Natural killer cell treated with Interleukin-12 subunit alpha and Interleukin-12 subunit beta and Interleukin-15 and Interleukin-18, amount 100 ng/mL, for 72 hours (primary cell): ENCODE data around the gene CCDC85A. TPM values are rescaled to one million over a fixed set of nuclear protein-coding genes. Genes with fewer than 3 reads are reported as not detected.
"Not testable (repeated sequence)": the region's sequence is repeated elsewhere in the genome, so short reads cannot be mapped to it uniquely, and the experiment has no call there.

Source experiments
- ATAC-seq, 2 donors: fragments of 150-1000 bp; cut with Tn5 transposase in 1 of 2; sonication (Bioruptor Pico), chemical (Tn5 transposase) in 1 of 2; 2 replicates each; pipeline ENCODE4 v1.10.0; 2021
- DNase-seq: peaks from one replicate; pipeline ENCODE4 v3.0.0; 2022; ENCODE audit warnings: low spot score
- H3K27ac Mint-ChIP-seq, 2 donors: 1 replicate in 1 of 2; 2 replicates in 1 of 2; pipeline ENCODE4 v1.8.0; 2022; ENCODE audit warnings: mixed read lengths in 2 of 2, mild to moderate bottlenecking in 1 of 2, moderate library complexity in 1 of 2
- H3K27me3 Mint-ChIP-seq, 2 donors: 1 replicate in 1 of 2; 2 replicates in 1 of 2; pipeline ENCODE4 v1.8.0; 2022; ENCODE audit warnings: mixed read lengths in 2 of 2
- H3K36me3 Mint-ChIP-seq: one replicate; pipeline ENCODE4 v1.8.0; 2022; ENCODE audit warnings: mixed read lengths
- H3K4me1 Mint-ChIP-seq, 2 donors: 1 replicate in 1 of 2; 2 replicates in 1 of 2; pipeline ENCODE4 v1.8.0; 2022; ENCODE audit warnings: low read depth in 2 of 2, mixed read lengths in 2 of 2, mild to moderate bottlenecking in 1 of 2
- H3K4me3 Mint-ChIP-seq: one replicate; pipeline ENCODE4 v1.8.0; 2022; ENCODE audit warnings: mixed read lengths
- H3K9me3 Mint-ChIP-seq: 2 replicates; pipeline ENCODE4 v1.8.0; 2022; ENCODE audit warnings: mixed read lengths
- total RNA-seq, 2 donors: library from RNA; stranded (reverse); gene quantifications; one replicate each; pipeline ENCODE4 v1.2.3, GENCODE V29; 2022

Gene CCDC85A
- not detected for total RNA-seq

GRCh38 chr2:56183643-56184499 lies at the start of gene CCDC85A:
CCDC85A (plus strand) TSS chr2:56183990; CDS start chr2:56184625, 635 bp downstream.
- no peaks in the 10 kb centered on the region for H3K9me3 Mint-ChIP-seq
- peaks cover 40 to 47% of the 10 kb centered on the region in 2 donors for H3K27me3 Mint-ChIP-seq
- DNase-seq: no peak
- no peaks in the 10 kb centered on the region for H3K36me3 Mint-ChIP-seq
- peaks cover 0 to 4% of the 10 kb centered on the region in 2 donors for H3K4me1 Mint-ChIP-seq
- no peak within 1 kb of the TSS for H3K27ac Mint-ChIP-seq
- H3K4me3 Mint-ChIP-seq: no peak within 1 kb of the TSS
- peak; percentile 69 to 79 for ATAC-seq

- ATAC-seq (no peak), DNase-seq (no peak)
- Mint-ChIP-seq H3K4me3 (no peak overlapping the region), H3K4me1 (no peaks in the 10 kb centered on the region), H3K36me3 (no peaks in the 10 kb centered on the region), H3K27me3 (peaks cover 0 to 4% of the 10 kb centered on the region in 2 donors), H3K27ac (no peak overlapping the region), H3K9me3 (no peaks in the 10 kb centered on the region)
Observed at GRCh38 chr2:56134861-56135260, 48.9 kb upstream of the CCDC85A start.

GRCh38 chr2:56142497-56143061 lies 41.2 kb upstream of the CCDC85A start:
- not testable (repeated sequence) for H3K4me3 Mint-ChIP-seq, H3K27me3 Mint-ChIP-seq, H3K4me1 Mint-ChIP-seq, H3K27ac Mint-ChIP-seq, ATAC-seq, H3K9me3 Mint-ChIP-seq, DNase-seq
- H3K36me3 Mint-ChIP-seq: peaks cover 10% of the 10 kb centered on the region

GRCh38 chr2:56147907-56148306 lies 35.9 kb upstream of the CCDC85A start:
- Mint-ChIP-seq H3K9me3 (peaks cover 1% of the 10 kb centered on the region), H3K27ac (no peak overlapping the region), H3K27me3 (no peaks in the 10 kb centered on the region), H3K4me3 (no peak overlapping the region), H3K36me3 (peaks cover 5% of the 10 kb centered on the region), H3K4me1 (no peaks in the 10 kb centered on the region)
- ATAC-seq (no peak), DNase-seq (no peak)

- ATAC-seq: no peak
- peaks cover 3% of the 10 kb centered on the region for H3K9me3 Mint-ChIP-seq
- H3K27ac Mint-ChIP-seq: no peak overlapping the region
- no peak overlapping the region for H3K4me3 Mint-ChIP-seq
- H3K27me3 Mint-ChIP-seq: no peaks in the 10 kb centered on the region
- DNase-seq: no peak
- H3K4me1 Mint-ChIP-seq: no peaks in the 10 kb centered on the region
- no peaks in the 10 kb centered on the region for H3K36me3 Mint-ChIP-seq
Observed at GRCh38 chr2:56148825-56149224, 35.0 kb upstream of the CCDC85A start.

- no peaks in the 10 kb centered on the region for H3K36me3 Mint-ChIP-seq
- no peak overlapping the region for H3K4me3 Mint-ChIP-seq
- ATAC-seq: no peak
- no peak overlapping the region for H3K27ac Mint-ChIP-seq
- H3K27me3 Mint-ChIP-seq: no peaks in the 10 kb centered on the region
- peaks cover 6% of the 10 kb centered on the region for H3K9me3 Mint-ChIP-seq
- H3K4me1 Mint-ChIP-seq: no peaks in the 10 kb centered on the region
- DNase-seq: no peak
Observed at GRCh38 chr2:56151841-56152240, 31.9 kb upstream of the CCDC85A start.

GRCh38 chr2:56155188-56155587 lies 28.6 kb upstream of the CCDC85A start:
- no peak overlapping the region for H3K27ac Mint-ChIP-seq
- no peak for DNase-seq
- no peaks in the 10 kb centered on the region for H3K27me3 Mint-ChIP-seq
- H3K4me3 Mint-ChIP-seq: no peak overlapping the region
- H3K4me1 Mint-ChIP-seq: no peaks in the 10 kb centered on the region
- H3K36me3 Mint-ChIP-seq: no peaks in the 10 kb centered on the region
- ATAC-seq: no peak
- peaks cover 9% of the 10 kb centered on the region for H3K9me3 Mint-ChIP-seq

GRCh38 chr2:56159875-56160274 lies 23.9 kb upstream of the CCDC85A start:
- not testable (repeated sequence) for H3K36me3 Mint-ChIP-seq, ATAC-seq, H3K9me3 Mint-ChIP-seq, H3K4me3 Mint-ChIP-seq, H3K27ac Mint-ChIP-seq, DNase-seq, H3K27me3 Mint-ChIP-seq, H3K4me1 Mint-ChIP-seq

- H3K27ac Mint-ChIP-seq: no peak overlapping the region
- H3K36me3 Mint-ChIP-seq: no peaks in the 10 kb centered on the region
- ATAC-seq (no peak), DNase-seq (no peak)
- H3K4me1 Mint-ChIP-seq: no peaks in the 10 kb centered on the region
- H3K4me3 Mint-ChIP-seq: no peak overlapping the region
- H3K9me3 Mint-ChIP-seq: peaks cover 27% of the 10 kb centered on the region
- H3K27me3 Mint-ChIP-seq: no peaks in the 10 kb centered on the region
Observed at GRCh38 chr2:56167616-56168562, 15.9 kb upstream of the CCDC85A start.

- ATAC-seq: no peak
- no peak overlapping the region for H3K27ac Mint-ChIP-seq
- H3K9me3 Mint-ChIP-seq: peaks cover 24% of the 10 kb centered on the region
- no peak overlapping the region for H3K4me3 Mint-ChIP-seq
- DNase-seq: no peak
- H3K4me1 Mint-ChIP-seq: no peaks in the 10 kb centered on the region
- no peaks in the 10 kb centered on the region for H3K27me3 Mint-ChIP-seq
- H3K36me3 Mint-ChIP-seq: no peaks in the 10 kb centered on the region
Observed at GRCh38 chr2:56169521-56169920, 14.3 kb upstream of the CCDC85A start.

- Mint-ChIP-seq H3K4me3 (no peak overlapping the region), H3K27ac (no peak overlapping the region), H3K9me3 (peaks cover 24% of the 10 kb centered on the region), H3K27me3 (no peaks in the 10 kb centered on the region), H3K4me1 (no peaks in the 10 kb centered on the region), H3K36me3 (no peaks in the 10 kb centered on the region)
- DNase-seq: no peak
- ATAC-seq: no peak
Observed at GRCh38 chr2:56170504-56170903, 13.3 kb upstream of the CCDC85A start.

- no peak overlapping the region for H3K4me3 Mint-ChIP-seq
- ATAC-seq: no peak
- no peaks in the 10 kb centered on the region for H3K36me3 Mint-ChIP-seq
- H3K9me3 Mint-ChIP-seq: peaks cover 24% of the 10 kb centered on the region
- no peak overlapping the region for H3K27ac Mint-ChIP-seq
- no peak for DNase-seq
- H3K27me3 Mint-ChIP-seq: no peaks in the 10 kb centered on the region
- H3K4me1 Mint-ChIP-seq: no peaks in the 10 kb centered on the region
Observed at GRCh38 chr2:56170988-56171387, 12.8 kb upstream of the CCDC85A start.

GRCh38 chr2:56175779-56176178 lies 8.0 kb upstream of the CCDC85A start:
- Mint-ChIP-seq H3K4me3 (no peak overlapping the region), H3K27me3 (no peaks in the 10 kb centered on the region), H3K9me3 (peaks cover 7% of the 10 kb centered on the region), H3K36me3 (no peaks in the 10 kb centered on the region), H3K27ac (no peak overlapping the region), H3K4me1 (no peaks in the 10 kb centered on the region)
- DNase-seq: no peak
- ATAC-seq: no peak
